Activated CD8-positive, alpha-beta T cell treated with anti-CD3 and anti-CD28 coated beads for 36 hours (primary cell): ENCODE measurements around the gene NHS. TPM values are rescaled to one million over a fixed set of nuclear protein-coding genes. Genes with fewer than 3 reads are reported as not detected.

Experiments used
- ATAC-seq: fragments of 200-7000 bp; cut with Tn5 transposase; one replicate; pipeline ENCODE4 v1.10.0; 2021; ENCODE audit warnings: mild to moderate bottlenecking, moderate library complexity
- CTCF ChIA-PET: fragments of 350-600 bp; sonication (Branson Sonifier 250); formaldehyde crosslinking; loops from one replicate; lab custom pipeline; 2021; ENCODE audit warnings: antibody characterized with exemption; lab: Charles Lee
- POLR2A ChIA-PET: fragments of 350-600 bp; sonication (Branson Sonifier 250); formaldehyde crosslinking; loops from one replicate; lab custom pipeline; 2021; ENCODE audit warnings: antibody characterized with exemption; lab: Charles Lee
- DNase-seq: peaks from one replicate; pipeline ENCODE4 v3.0.0-alpha.2; 2020
- H3K27ac Mint-ChIP-seq: one replicate; pipeline ENCODE4 v1.8.0; 2021; ENCODE audit warnings: mild to moderate bottlenecking, mixed read lengths
- H3K27me3 Mint-ChIP-seq: one replicate; pipeline ENCODE4 v1.8.0; 2021; ENCODE audit warnings: mixed read lengths
- H3K36me3 Mint-ChIP-seq: one replicate; pipeline ENCODE4 v1.8.0; 2021; ENCODE audit warnings: low read depth, mixed read lengths
- H3K4me1 Mint-ChIP-seq: one replicate; pipeline ENCODE4 v1.8.0; 2021; ENCODE audit warnings: low read depth, mixed read lengths
- H3K4me3 Mint-ChIP-seq: one replicate; pipeline ENCODE4 v1.8.0; 2021; ENCODE audit warnings: mild to moderate bottlenecking, moderate library complexity, mixed read lengths
- H3K9me3 Mint-ChIP-seq: one replicate; pipeline ENCODE4 v1.8.0; 2021; ENCODE audit warnings: mixed read lengths
- intact Hi-C: fragments of 100-400 bp; cut with micrococcal nuclease; formaldehyde crosslinking; loops from one replicate; pipeline ENCODE4 v1.10.0; 2022
- total RNA-seq, 2 experiments: library from RNA; stranded (reverse); gene quantifications; one replicate each; pipeline ENCODE4 v1.2.3, GENCODE V29; 2021
- TF ChIP-seq, protein P1 (sequence below): fragments of 200-600 bp; IDR thresholded peaks from one replicate; pipeline ENCODE4 v1.8.0; 2022; ENCODE audit warnings: antibody characterized with exemption, mild to moderate bottlenecking

Gene NHS
- total RNA-seq, 2 experiments from 2014 or later = 6.9 to 7.3 TPM

DNA sequence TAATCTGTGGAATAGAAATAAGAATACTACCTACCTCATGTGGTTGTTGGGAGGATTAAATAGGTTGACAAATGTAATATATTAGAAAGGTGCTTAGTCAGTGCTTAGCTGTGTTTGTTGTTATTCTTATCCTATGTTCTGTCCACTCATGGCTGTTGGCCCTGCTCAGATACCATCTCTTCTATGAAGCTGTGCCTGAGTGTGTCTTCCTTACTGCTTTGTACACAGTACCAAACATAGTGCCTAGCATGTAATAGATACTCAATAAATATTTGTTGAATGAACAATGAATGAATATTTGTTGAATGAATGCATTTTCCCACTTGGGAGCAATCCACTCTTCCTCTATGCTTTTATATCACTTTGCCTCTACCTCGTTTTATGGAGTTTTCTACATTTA, 57.2 kb downstream of the NHS start:
- H3K27ac Mint-ChIP-seq = no peak overlapping the region
- CTCF ChIA-PET = no interaction called here

DNA sequence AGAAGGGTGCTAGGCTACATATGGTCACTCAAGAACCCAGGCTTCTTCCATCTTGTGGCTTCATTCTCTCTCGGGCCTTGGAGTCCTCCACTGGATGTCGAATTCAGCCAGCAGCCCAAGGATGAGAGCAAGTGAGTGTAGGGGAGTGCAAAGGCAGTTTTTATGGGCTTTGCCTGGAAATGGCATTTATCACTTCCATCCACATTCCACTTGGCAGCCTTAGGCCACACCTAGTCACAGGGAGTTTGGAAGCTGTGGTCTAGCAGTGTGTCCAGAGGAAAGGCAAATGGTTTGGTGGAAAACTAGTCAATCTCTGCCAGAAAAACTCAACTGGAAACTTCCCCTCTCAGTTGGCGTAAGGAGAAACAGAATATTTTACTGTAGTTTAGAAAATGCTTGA, 59.0 kb downstream of the NHS start:
- intact Hi-C loops = no loop called here
- Mint-ChIP-seq H3K4me1 (no peaks in the 10 kb centered on the region), H3K4me3 (no peak overlapping the region), H3K27me3 (peaks cover 5% of the 10 kb centered on the region), H3K27ac (no peak overlapping the region), H3K36me3 (no peaks in the 10 kb centered on the region), H3K9me3 (no peaks in the 10 kb centered on the region)
- DNase-seq (no peak), ATAC-seq (no peak)
- ChIA-PET CTCF (no interaction called here), POLR2A (no interaction called here)
- TF ChIP-seq, protein P1, sequence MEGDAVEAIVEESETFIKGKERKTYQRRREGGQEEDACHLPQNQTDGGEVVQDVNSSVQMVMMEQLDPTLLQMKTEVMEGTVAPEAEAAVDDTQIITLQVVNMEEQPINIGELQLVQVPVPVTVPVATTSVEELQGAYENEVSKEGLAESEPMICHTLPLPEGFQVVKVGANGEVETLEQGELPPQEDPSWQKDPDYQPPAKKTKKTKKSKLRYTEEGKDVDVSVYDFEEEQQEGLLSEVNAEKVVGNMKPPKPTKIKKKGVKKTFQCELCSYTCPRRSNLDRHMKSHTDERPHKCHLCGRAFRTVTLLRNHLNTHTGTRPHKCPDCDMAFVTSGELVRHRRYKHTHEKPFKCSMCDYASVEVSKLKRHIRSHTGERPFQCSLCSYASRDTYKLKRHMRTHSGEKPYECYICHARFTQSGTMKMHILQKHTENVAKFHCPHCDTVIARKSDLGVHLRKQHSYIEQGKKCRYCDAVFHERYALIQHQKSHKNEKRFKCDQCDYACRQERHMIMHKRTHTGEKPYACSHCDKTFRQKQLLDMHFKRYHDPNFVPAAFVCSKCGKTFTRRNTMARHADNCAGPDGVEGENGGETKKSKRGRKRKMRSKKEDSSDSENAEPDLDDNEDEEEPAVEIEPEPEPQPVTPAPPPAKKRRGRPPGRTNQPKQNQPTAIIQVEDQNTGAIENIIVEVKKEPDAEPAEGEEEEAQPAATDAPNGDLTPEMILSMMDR = no peak

More for the DNA sequence above, 57.2 kb downstream of the NHS start:
- no peak for ATAC-seq
- H3K4me1 Mint-ChIP-seq = no peaks in the 10 kb centered on the region
- H3K36me3 Mint-ChIP-seq = no peaks in the 10 kb centered on the region
- no peaks in the 10 kb centered on the region for H3K9me3 Mint-ChIP-seq
- no peak overlapping the region for H3K4me3 Mint-ChIP-seq
- no peak for DNase-seq
- intact Hi-C loops = no loop called here
- POLR2A ChIA-PET = no interaction called here
- TF ChIP-seq, protein P1 = no peak
- peaks cover 5% of the 10 kb centered on the region for H3K27me3 Mint-ChIP-seq

DNA sequence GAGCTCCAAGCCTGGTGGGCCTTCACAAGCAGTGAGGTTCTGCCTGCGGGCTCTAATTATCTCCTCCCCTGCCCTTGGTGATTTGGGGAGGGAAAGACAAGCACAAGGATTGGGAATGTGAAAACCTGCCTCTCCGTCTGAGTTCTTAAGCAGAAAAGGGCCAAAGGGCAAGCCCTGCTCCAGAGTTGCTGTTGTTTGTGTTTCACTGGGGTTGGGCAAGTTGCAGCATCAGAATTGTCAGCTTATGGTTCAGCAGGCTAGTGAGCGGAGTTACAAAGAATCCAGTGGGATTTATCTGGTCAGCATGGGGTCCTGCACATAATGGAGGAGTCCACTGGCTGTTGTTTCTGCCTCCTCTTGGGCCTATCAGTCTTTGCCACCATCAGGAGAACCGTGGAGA, 60.5 kb downstream of the NHS start:
- CTCF ChIA-PET = no interaction called here
- intact Hi-C loops = no loop called here
- POLR2A ChIA-PET = no interaction called here
- peaks cover 5% of the 10 kb centered on the region for H3K27me3 Mint-ChIP-seq
- H3K4me3 Mint-ChIP-seq = no peak overlapping the region
- no peaks in the 10 kb centered on the region for H3K36me3 Mint-ChIP-seq
- no peak overlapping the region for H3K27ac Mint-ChIP-seq
- ATAC-seq (no peak), DNase-seq (no peak)
- H3K4me1 Mint-ChIP-seq = no peaks in the 10 kb centered on the region
- no peaks in the 10 kb centered on the region for H3K9me3 Mint-ChIP-seq
- TF ChIP-seq, protein P1 = no peak

DNA sequence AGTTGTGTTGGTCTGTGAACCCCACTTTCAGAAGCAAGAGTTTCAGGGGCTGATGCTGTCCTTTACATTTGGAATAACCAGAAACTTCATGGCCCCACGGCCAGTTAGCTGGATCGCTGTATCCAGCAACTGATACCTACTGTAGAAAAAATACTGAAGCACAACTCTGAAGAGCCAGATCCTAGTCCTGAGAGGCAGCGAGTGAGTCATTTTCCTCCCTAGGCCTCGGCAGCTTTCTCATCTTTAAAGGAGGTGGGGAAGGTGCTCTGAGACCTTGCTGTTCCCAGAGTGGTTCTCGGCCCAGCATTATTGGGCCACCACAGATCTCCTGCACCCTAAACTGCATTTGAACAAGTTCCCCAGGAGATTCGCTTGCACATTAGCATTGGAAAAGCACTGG, 63.2 kb downstream of the NHS start:
- TF ChIP-seq, protein P1 = no peak
- H3K9me3 Mint-ChIP-seq = no peaks in the 10 kb centered on the region
- no peaks in the 10 kb centered on the region for H3K4me1 Mint-ChIP-seq
- H3K27me3 Mint-ChIP-seq = peaks cover 4% of the 10 kb centered on the region
- no peak overlapping the region for H3K4me3 Mint-ChIP-seq
- ChIA-PET CTCF (no interaction called here), POLR2A (no interaction called here)
- intact Hi-C loops = no loop called here
- no peaks in the 10 kb centered on the region for H3K36me3 Mint-ChIP-seq
- no peak for DNase-seq
- no peak overlapping the region for H3K27ac Mint-ChIP-seq
- ATAC-seq = no peak

DNA sequence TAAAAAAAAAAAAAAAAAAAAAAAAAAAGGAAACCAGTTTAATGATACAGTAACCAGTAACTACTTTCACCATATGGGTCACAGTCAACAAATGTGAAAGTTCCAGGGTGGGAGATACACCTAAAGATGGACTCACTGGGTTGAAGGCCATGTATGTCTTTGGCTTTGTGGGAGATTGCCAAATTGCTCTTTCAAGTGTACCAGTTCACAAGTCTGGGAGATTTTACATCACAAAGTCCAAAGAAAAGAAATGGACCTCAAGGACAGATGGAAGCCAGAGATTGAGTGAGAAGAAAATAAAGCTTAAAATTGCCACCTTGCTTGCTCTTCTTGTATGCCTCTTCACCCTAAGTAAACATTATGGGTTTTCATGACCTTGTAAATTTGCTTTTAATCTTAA, 65.3 kb downstream of the NHS start:
- TF ChIP-seq, protein P1 = no peak
- Mint-ChIP-seq H3K4me1 (no peaks in the 10 kb centered on the region), H3K4me3 (no peak overlapping the region), H3K36me3 (no peaks in the 10 kb centered on the region), H3K9me3 (no peaks in the 10 kb centered on the region), H3K27ac (no peak overlapping the region), H3K27me3 (no peaks in the 10 kb centered on the region)
- ATAC-seq = no peak
- POLR2A ChIA-PET = no interaction called here
- no peak for DNase-seq
- CTCF ChIA-PET = no interaction called here
- intact Hi-C loops = no loop called here
